HG03039 (cell line): ENCODE data around the gene C1QTNF8.
"Not testable (repeated sequence)": the region's sequence is repeated elsewhere in the genome, so short reads cannot be mapped to it uniquely, and the experiment has no call there.

Source experiments
- ATAC-seq: cut with Tn5 transposase; IDR thresholded peaks from one replicate; pipeline ENCODE4 v1.9.1; 2021; ENCODE audit warnings: mild to moderate bottlenecking, moderate library complexity; ENCODE audit not compliant: unreplicated experiment

Gene C1QTNF8

GRCh38 chr16:1095450-1096168 lies 435 bp downstream of the C1QTNF8 start:
- ATAC-seq = no peak

- ATAC-seq = no peak
Measured at GRCh38 chr16:1094601-1095449, 1.2 kb downstream of the C1QTNF8 start.

- no peak for ATAC-seq
Measured at GRCh38 chr16:1094124-1094479, 1.9 kb downstream of the C1QTNF8 start.

- ATAC-seq = no peak
Measured at GRCh38 chr16:1093284-1094123, 2.5 kb downstream of the C1QTNF8 start.

GRCh38 chr16:1092685-1093283 lies 3.3 kb downstream of the C1QTNF8 start:
- not testable (repeated sequence) for ATAC-seq

- ATAC-seq = no peak
Measured at GRCh38 chr16:1091992-1092552, 4.0 kb downstream of the C1QTNF8 start.

- no peak for ATAC-seq
Measured at GRCh38 chr16:1090620-1091587, 5.1 kb downstream of the C1QTNF8 start.

- no peak for ATAC-seq
Measured at GRCh38 chr16:1089822-1090619, 6.0 kb downstream of the C1QTNF8 start.

- ATAC-seq = no peak
Measured at GRCh38 chr16:1089439-1089821, 6.6 kb downstream of the C1QTNF8 start.

GRCh38 chr16:1088295-1089170 lies 7.5 kb downstream of the C1QTNF8 start:
- ATAC-seq = no peak

GRCh38 chr16:1086443-1086842 lies 9.6 kb downstream of the C1QTNF8 start:
- not testable (repeated sequence) for ATAC-seq

- ATAC-seq = no peak
Measured at GRCh38 chr16:1084971-1085370, 11.1 kb downstream of the C1QTNF8 start.

- ATAC-seq = no peak
Measured at GRCh38 chr16:1082952-1083675, 12.9 kb downstream of the C1QTNF8 start.

- ATAC-seq = no peak
Measured at GRCh38 chr16:1082266-1082951, 13.6 kb downstream of the C1QTNF8 start.

GRCh38 chr16:1081734-1082265 lies 14.2 kb downstream of the C1QTNF8 start:
- no peak for ATAC-seq
